SK-N-SH treated with all-trans-retinoic acid at 6 μM for 48 hours (cell line): Measurements from ENCODE around the gene CMTM2.

Source experiments
- ARNTL ChIP-seq: fragments of 450-650 bp; formaldehyde crosslinking; IDR thresholded peaks from 2 replicates; pipeline ENCODE4 v1.5.0; 2020; ENCODE audit warnings: low read depth, mild to moderate bottlenecking, moderate library complexity, borderline replicate concordance
- CSRNP3 ChIP-seq: fragments of 250-450 bp; sonication (Bioruptor Pico); IDR thresholded peaks from 2 replicates; pipeline ENCODE4 v1.5.1; 2021; ENCODE audit warnings: mild to moderate bottlenecking, moderate library complexity
- PPARA ChIP-seq: fragments of 250-450 bp; sonication (Bioruptor Pico); IDR thresholded peaks from 2 replicates; pipeline ENCODE4 v1.5.0; 2020; ENCODE audit warnings: mild to moderate bottlenecking, borderline replicate concordance
- RARB ChIP-seq: fragments of 250-450 bp; sonication (Bioruptor Pico); IDR thresholded peaks from 2 replicates; pipeline ENCODE4 v1.8.0; 2021; ENCODE audit warnings: mild to moderate bottlenecking, moderate library complexity
- ZC3H10 ChIP-seq: fragments of 250-450 bp; sonication (Bioruptor Pico); IDR thresholded peaks from 2 replicates; pipeline ENCODE4 v1.5.1; 2021; ENCODE audit warnings: mild to moderate bottlenecking, moderate library complexity
- ZFP3 ChIP-seq: fragments of 250-450 bp; sonication (Bioruptor Pico); IDR thresholded peaks from 2 replicates; pipeline ENCODE4 v1.5.0; 2020; ENCODE audit warnings: mild to moderate bottlenecking, moderate library complexity
- ZFP30 ChIP-seq: fragments of 450-650 bp; formaldehyde crosslinking; IDR thresholded peaks from 2 replicates; pipeline ENCODE4 v1.5.0; 2022; ENCODE audit warnings: mild to moderate bottlenecking, moderate library complexity

- no peak for TF ChIP-seq ZFP3 (CRISPR knock-in tag)
- TF ChIP-seq CSRNP3 (CRISPR knock-in tag), result no peak
- no peak for TF ChIP-seq ZFP30
- TF ChIP-seq RARB (CRISPR knock-in tag), result no peak
- TF ChIP-seq ZC3H10 (CRISPR knock-in tag), result no peak
- no peak for TF ChIP-seq ARNTL (CRISPR knock-in tag)
- no peak for TF ChIP-seq PPARA (CRISPR knock-in tag)
Measured at GRCh38 chr16:66594739-66595138, 15.5 kb downstream of the CMTM2 start.
